HepG2 (cell line): Measurements from ENCODE around the gene EFCAB8. TPM values are rescaled to one million over a fixed set of nuclear protein-coding genes. Genes with fewer than 3 reads are reported as not detected.

Experiments
- CBX1 ChIP-seq: IDR thresholded peaks from one replicate; pipeline ENCODE4 v1.6.1; 2016; ENCODE audit warnings: antibody characterized with exemption, low read depth
- CHD2 ChIP-seq: IDR thresholded peaks from 2 replicates; pipeline ENCODE4 v1.6.1; 2011; ENCODE audit warnings: low read depth, low read length, improper control_type of control experiment
- CSRNP1 ChIP-seq: sonication (generic); formaldehyde crosslinking; IDR thresholded peaks from 2 replicates; pipeline ENCODE4 v1.8.1; 2023; ENCODE audit warnings: mild to moderate bottlenecking, missing genetic modification reagents
- DNMT3B ChIP-seq: conservative IDR thresholded peaks from 2 replicates; pipeline ENCODE4 v1.6.1; 2016; ENCODE audit warnings: missing biosample characterization, control low read depth
- HNRNPK ChIP-seq: fragments of 200-400 bp; formaldehyde crosslinking; IDR thresholded peaks from 2 replicates; pipeline ENCODE4 v1.6.1; 2018; ENCODE audit warnings: low read length, low read depth, moderate library complexity, mild to moderate bottlenecking; ENCODE audit not compliant: poor library complexity, severe bottlenecking
- KAT7 ChIP-seq: IDR thresholded peaks from 2 replicates; pipeline ENCODE4 v1.6.1; 2018; ENCODE audit warnings: borderline replicate concordance, missing compliant biosample characterization
- RNF2 ChIP-seq: fragments of 450-650 bp; conservative IDR thresholded peaks from 2 replicates; pipeline ENCODE4 v1.6.1; 2016; ENCODE audit warnings: low read depth
- SNAI1 ChIP-seq: sonication (generic); formaldehyde crosslinking; IDR thresholded peaks from 2 replicates; pipeline ENCODE4 v1.5.0; 2020; ENCODE audit warnings: mild to moderate bottlenecking, missing genetic modification reagents, borderline replicate concordance
- SP5 ChIP-seq: IDR thresholded peaks from 2 replicates; pipeline ENCODE4 v1.6.1; 2016; ENCODE audit warnings: low read depth, borderline replicate concordance
- SSRP1 ChIP-seq: IDR thresholded peaks from 2 replicates; pipeline ENCODE4 v1.6.1; 2016; ENCODE audit warnings: control low read depth
- TAF1 ChIP-seq: sonication (generic); formaldehyde crosslinking; IDR thresholded peaks from 2 replicates; pipeline ENCODE4 v1.4.0; 2020; ENCODE audit warnings: missing genetic modification reagents
- WIZ ChIP-seq: sonication (generic); formaldehyde crosslinking; IDR thresholded peaks from 2 replicates; pipeline ENCODE4 v1.5.1; 2020; ENCODE audit warnings: mild to moderate bottlenecking, missing genetic modification reagents
- ZBTB2 ChIP-seq: sonication (generic); formaldehyde crosslinking; IDR thresholded peaks from 2 replicates; pipeline ENCODE4 v1.8.0; 2022; ENCODE audit warnings: low read depth, missing genetic modification reagents
- ZBTB8A ChIP-seq: sonication (generic); formaldehyde crosslinking; IDR thresholded peaks from 2 replicates; pipeline ENCODE4 v1.4.0; 2020; ENCODE audit warnings: mild to moderate bottlenecking, low read depth, missing genetic modification reagents, borderline replicate concordance
- ZC3H13 ChIP-seq: sonication (generic); formaldehyde crosslinking; IDR thresholded peaks from 2 replicates; pipeline ENCODE4 v1.8.1; 2023; ENCODE audit warnings: mild to moderate bottlenecking, missing genetic modification reagents, moderate library complexity
- ZNF33B ChIP-seq: sonication (generic); formaldehyde crosslinking; IDR thresholded peaks from 2 replicates; pipeline ENCODE4 v1.5.1; 2020; ENCODE audit warnings: mild to moderate bottlenecking, missing genetic modification reagents
- ZNF34 ChIP-seq: sonication (generic); formaldehyde crosslinking; IDR thresholded peaks from 2 replicates; pipeline ENCODE4 v1.4.0; 2020; ENCODE audit warnings: mild to moderate bottlenecking, missing genetic modification reagents, borderline replicate concordance
- ZNF552 ChIP-seq: sonication (generic); formaldehyde crosslinking; IDR thresholded peaks from 2 replicates; pipeline ENCODE4 v1.9.0; 2022; ENCODE audit warnings: missing genetic modification reagents, mild to moderate bottlenecking, borderline replicate concordance
- ZNF615 ChIP-seq: sonication (generic); formaldehyde crosslinking; IDR thresholded peaks from 2 replicates; pipeline ENCODE4 v1.5.0; 2020; ENCODE audit warnings: mild to moderate bottlenecking, missing genetic modification reagents, borderline replicate concordance
- ZNF75D ChIP-seq: sonication (generic); formaldehyde crosslinking; IDR thresholded peaks from 2 replicates; pipeline ENCODE4 v1.8.1; 2023; ENCODE audit warnings: missing genetic modification reagents, mild to moderate bottlenecking, borderline replicate concordance
- polyA plus RNA-seq, 8 experiments: library from polyadenylated mRNA; depleted of rRNA in 3 of 8; stranded (reverse) in 7 of 8; unstranded in 1 of 8; fragments of >200 nt; fragmentation: Illumina TruSeq in 4 of 8; extraction: Trizol in 4 of 8; gene quantifications; 2 replicates each; pipeline versions ENCODE4 v1.2.1 to v1.2.3, GENCODE V29; 2011 to 2016; ENCODE audit warnings: low read depth in 4 of 8, missing spikeins in 1 of 8, mixed read lengths in 1 of 8; ENCODE audit not compliant: insufficient read depth in 1 of 8
- total RNA-seq, 5 experiments: library from RNA; depleted of rRNA; stranded (reverse); fragments of >200 nt; fragmentation: Illumina TruSeq; extraction: Trizol; gene quantifications; 2 replicates each; pipeline ENCODE4 v1.2.3, GENCODE V29; 2016; ENCODE audit warnings: low read depth in 1 of 5
- TF ChIP-seq, protein P1 (sequence below): sonication (generic); formaldehyde crosslinking; IDR thresholded peaks from 2 replicates; pipeline ENCODE4 v1.5.1; 2020; ENCODE audit warnings: mild to moderate bottlenecking, missing genetic modification reagents
- TF ChIP-seq, protein P2 (sequence below): sonication (generic); formaldehyde crosslinking; IDR thresholded peaks from 2 replicates; pipeline ENCODE4 v1.4.0; 2020; ENCODE audit warnings: low read depth, mild to moderate bottlenecking, missing genetic modification reagents

Gene EFCAB8
- total and polyA plus RNA-seq, 2 of the 13 experiments (the other 11 are each of a cell fraction or from before 2014, with no cell fraction given), result 0.15 to 0.22 TPM

- TF ChIP-seq WIZ (CRISPR knock-in tag) (peak; percentile 92; the same call in 1 of the 2 replicates), ZNF33B (peak; percentile 85), CSRNP1 (CRISPR knock-in tag) (peak; percentile 84; the same call in 1 of the 2 replicates), SP5 (CRISPR knock-in tag) (peak; percentile 44; the same call in 1 of the 2 replicates), ZNF552 (peak; percentile 95), TAF1 (CRISPR knock-in tag) (peak; percentile 87), RNF2 (peak; percentile 56), CHD2 (no peak), HNRNPK (no peak), ZBTB2 (CRISPR knock-in tag) (no peak), KAT7 (CRISPR knock-in tag) (peak; percentile 53; the same call in 1 of the 2 replicates), SNAI1 (CRISPR knock-in tag) (peak; percentile 12), ZC3H13 (CRISPR knock-in tag) (no peak; the same call in 1 of the 2 replicates), SSRP1 (no peak; the same call in 1 of the 2 replicates), ZNF34 (CRISPR knock-in tag) (peak; percentile 82; the same call in 1 of the 2 replicates), ZNF615 (CRISPR knock-in tag) (peak; percentile 94; the same call in 1 of the 2 replicates), ZNF75D (0 out of 2 replicates have a peak, but pooled peaks have one; percentile 69), ZBTB8A (CRISPR knock-in tag) (no peak), DNMT3B (CRISPR knock-in tag) (no peak), CBX1 (peak; percentile 96)
- TF ChIP-seq, protein P1, sequence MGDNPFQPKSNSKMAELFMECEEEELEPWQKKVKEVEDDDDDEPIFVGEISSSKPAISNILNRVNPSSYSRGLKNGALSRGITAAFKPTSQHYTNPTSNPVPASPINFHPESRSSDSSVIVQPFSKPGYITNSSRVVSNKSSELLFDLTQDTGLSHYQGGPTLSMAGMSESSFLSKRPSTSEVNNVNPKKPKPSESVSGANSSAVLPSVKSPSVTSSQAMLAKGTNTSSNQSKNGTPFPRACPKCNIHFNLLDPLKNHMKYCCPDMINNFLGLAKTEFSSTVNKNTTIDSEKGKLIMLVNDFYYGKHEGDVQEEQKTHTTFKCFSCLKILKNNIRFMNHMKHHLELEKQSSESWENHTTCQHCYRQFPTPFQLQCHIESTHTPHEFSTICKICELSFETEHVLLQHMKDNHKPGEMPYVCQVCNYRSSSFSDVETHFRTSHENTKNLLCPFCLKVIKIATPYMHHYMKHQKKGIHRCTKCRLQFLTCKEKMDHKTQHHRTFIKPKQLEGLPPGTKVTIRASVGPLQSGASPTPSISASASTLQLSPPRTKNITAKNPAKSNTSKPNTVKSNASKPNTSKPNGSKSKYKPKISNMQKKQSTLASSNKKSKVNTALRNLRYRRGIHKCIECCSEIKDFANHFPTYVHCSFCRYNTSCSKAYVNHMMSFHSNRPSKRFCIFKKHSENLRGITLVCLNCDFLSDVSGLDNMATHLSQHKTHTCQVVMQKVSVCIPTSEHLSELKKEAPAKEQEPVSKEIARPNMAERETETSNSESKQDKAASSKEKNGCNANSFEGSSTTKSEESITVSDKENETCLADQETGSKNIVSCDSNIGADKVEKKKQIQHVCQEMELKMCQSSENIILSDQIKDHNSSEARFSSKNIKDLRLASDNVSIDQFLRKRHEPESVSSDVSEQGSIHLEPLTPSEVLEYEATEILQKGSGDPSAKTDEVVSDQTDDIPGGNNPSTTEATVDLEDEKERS (CRISPR knock-in tag), result peak; percentile 82; the same call in 1 of the 2 replicates
- TF ChIP-seq, protein P2, sequence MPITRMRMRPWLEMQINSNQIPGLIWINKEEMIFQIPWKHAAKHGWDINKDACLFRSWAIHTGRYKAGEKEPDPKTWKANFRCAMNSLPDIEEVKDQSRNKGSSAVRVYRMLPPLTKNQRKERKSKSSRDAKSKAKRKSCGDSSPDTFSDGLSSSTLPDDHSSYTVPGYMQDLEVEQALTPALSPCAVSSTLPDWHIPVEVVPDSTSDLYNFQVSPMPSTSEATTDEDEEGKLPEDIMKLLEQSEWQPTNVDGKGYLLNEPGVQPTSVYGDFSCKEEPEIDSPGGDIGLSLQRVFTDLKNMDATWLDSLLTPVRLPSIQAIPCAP, result peak; percentile 93
These were observed 148.9 kb downstream of the EFCAB8 start, which contains the start of gene BPIFB2 (continued) for GRCh38 chr20:33007376-33008335.
